Stimulated activated CD4-positive, alpha-beta T cell treated with anti-CD3 and anti-CD28 coated beads, Interleukin-1b, Interleukin-23, amount 100 ng/mL, for 4 hours (primary cell): Measurements from ENCODE around the gene IKBKE.

Experiments used
- DNase-seq, 2 donors: peaks; one replicate each; pipeline ENCODE4 v3.0.0-alpha.2; 2020; ENCODE audit warnings: low read depth in 2 of 2

IKBKE gene

GRCh38 chr1:206469933-206470691, at the start of gene IKBKE:
TSS of gene IKBKE (plus strand) at chr1:206470476. CDS start at chr1:206473228, 2,752 bp downstream.
- DNase-seq: peak in 1 of 2 donors; percentile 25

GRCh38 chr1:206421616-206422340, 48.5 kb upstream of the IKBKE start:
- no peak for DNase-seq

GRCh38 chr1:206422525-206422924, 47.8 kb upstream of the IKBKE start:
- DNase-seq: no peak

- no peak for DNase-seq
Measured at GRCh38 chr1:206427291-206427690, 43.0 kb upstream of the IKBKE start.

GRCh38 chr1:206429421-206429820, 40.9 kb upstream of the IKBKE start:
- no peak for DNase-seq

- DNase-seq: no peak
Measured at GRCh38 chr1:206430031-206430983, 40.0 kb upstream of the IKBKE start.

GRCh38 chr1:206435445-206435844, 34.8 kb upstream of the IKBKE start:
- no peak for DNase-seq

GRCh38 chr1:206438554-206438953, 31.7 kb upstream of the IKBKE start:
- DNase-seq: no peak

GRCh38 chr1:206439205-206439604, 31.1 kb upstream of the IKBKE start:
- DNase-seq: no peak

- no peak for DNase-seq
Measured at GRCh38 chr1:206441336-206441967, 28.8 kb upstream of the IKBKE start.

- no peak for DNase-seq
Measured at GRCh38 chr1:206442101-206442500, 28.2 kb upstream of the IKBKE start.

- no peak for DNase-seq
Measured at GRCh38 chr1:206445116-206445515, 25.2 kb upstream of the IKBKE start.

- DNase-seq: no peak
Measured at GRCh38 chr1:206445911-206446356, 24.3 kb upstream of the IKBKE start.

GRCh38 chr1:206446688-206447421, 23.4 kb upstream of the IKBKE start:
- DNase-seq: no peak

- DNase-seq: no peak
Measured at GRCh38 chr1:206447422-206447765, 22.9 kb upstream of the IKBKE start.

- no peak for DNase-seq
Measured at GRCh38 chr1:206447792-206448191, 22.5 kb upstream of the IKBKE start.

GRCh38 chr1:206448471-206448870, 21.8 kb upstream of the IKBKE start:
- DNase-seq: no peak

GRCh38 chr1:206449565-206449964, 20.7 kb upstream of the IKBKE start:
- no peak for DNase-seq

- no peak for DNase-seq
Measured at GRCh38 chr1:206450281-206450680, 20.0 kb upstream of the IKBKE start.

GRCh38 chr1:206451134-206451686, 19.1 kb upstream of the IKBKE start:
- no peak for DNase-seq

GRCh38 chr1:206453111-206453510, 17.2 kb upstream of the IKBKE start:
- DNase-seq: no peak
